Vagina (tissue), 2 donors: Measurements from ENCODE around the gene DBR1. TPM values are rescaled to one million over a fixed set of nuclear protein-coding genes. Genes with fewer than 3 reads are reported as not detected.

Source experiments
- DNase-seq, 2 donors: peaks; one replicate each; pipeline ENCODE4 v3.0.0-alpha.2; 2017; ENCODE audit errors: extremely low spot score in 2 of 2
- H3K27ac ChIP-seq: fragments of 200-600 bp; sonication (generic); one replicate; pipeline ENCODE4 v1.5.1; 2019
- H3K27me3 ChIP-seq: fragments of 200-600 bp; sonication (generic); one replicate; pipeline ENCODE4 v1.5.1; 2019
- H3K36me3 ChIP-seq, 2 donors: fragments of 200-600 bp; sonication (generic); one replicate each; pipeline ENCODE4 v1.5.1; 2017 to 2019
- H3K4me1 ChIP-seq: fragments of 200-600 bp; sonication (generic); one replicate; pipeline ENCODE4 v1.5.1; 2019
- H3K4me3 ChIP-seq, 2 donors: fragments of 200-600 bp; sonication (generic); 1 replicate in 1 of 2; 2 replicates in 1 of 2; pipeline ENCODE4 v1.5.1; 2016 to 2019
- H3K9me3 ChIP-seq: fragments of 200-600 bp; sonication (generic); one replicate; pipeline ENCODE4 v1.5.1; 2019
- CTCF ChIP-seq, 3 experiments: fragments of 450-650 bp in 2 of 3; fragments of 200-600 bp in 1 of 3; sonication (generic) in 1 of 3; IDR thresholded peaks; one replicate each; pipeline ENCODE4 v1.5.1; 2017 to 2019; ENCODE audit warnings: antibody characterized with exemption in 3 of 3, mild to moderate bottlenecking in 2 of 3, moderate library complexity in 2 of 3
- POLR2A ChIP-seq, 2 donors: fragments of 450-650 bp; IDR thresholded peaks; one replicate each; pipeline ENCODE4 v1.6.1; 2017; ENCODE audit warnings: antibody characterized with exemption in 2 of 2, mild to moderate bottlenecking in 2 of 2, moderate library complexity in 2 of 2
- POLR2AphosphoS5 ChIP-seq, 2 donors: sonication (generic); formaldehyde crosslinking; IDR thresholded peaks; one replicate each; pipeline ENCODE4 v1.9.0; 2017; ENCODE audit warnings: antibody characterized with exemption in 2 of 2, mild to moderate bottlenecking in 2 of 2, low read depth in 1 of 2; ENCODE audit not compliant: insufficient read depth in 1 of 2
- intact Hi-C: fragments of 100-400 bp; cut with DNase I; formaldehyde crosslinking; loops from one replicate; pipeline ENCODE4 v1.15.1; 2023
- total RNA-seq: library from RNA; depleted of rRNA; stranded (reverse); fragments of >200 nt; gene quantifications from one replicate; pipeline ENCODE4 v1.2.3, GENCODE V29; 2016

The DBR1 gene
- total RNA-seq, 1 donor from 2014 or later = 8.6 TPM

GRCh38 chr3:138187296-138188012, 12.7 kb upstream of the DBR1 start, which contains the start of gene ARMC8:
Gene ARMC8, plus strand, starts transcription at chr3:138187301. Its CDS starts 254 bp downstream, at chr3:138187555.
- Histone ChIP-seq H3K27ac (peak within 1 kb of the TSS; percentile 93), H3K27me3 (no peaks in the 10 kb centered on the region), H3K9me3 (no peaks in the 10 kb centered on the region), H3K4me1 (peaks cover 27% of the 10 kb centered on the region), H3K4me3 (peak within 1 kb of the TSS; percentile 77 to 93), H3K36me3 (no peaks in the 10 kb centered on the region)
- TF ChIP-seq POLR2AphosphoS5 (IDR thresholded peaks at IDR 0.05; ENCODE audit: insufficient read depth in 1 of 2, low read depth in 1 of 2) (peak; percentile 85 to 93), POLR2A (IDR thresholded peaks at IDR 0.05) (peak in 1 of 2 donors; percentile 57), CTCF (IDR thresholded peaks at IDR 0.05) (no peak)
- intact Hi-C loops = no loop called here
- peak in 1 of 2 donors; percentile 93 for DNase-seq

- peak overlapping the region; percentile 77 to 93 for H3K4me3 ChIP-seq
- intact Hi-C loops = no loop called here
- no peaks in the 10 kb centered on the region for H3K9me3 ChIP-seq
- no peaks in the 10 kb centered on the region for H3K27me3 ChIP-seq
- H3K36me3 ChIP-seq = no peaks in the 10 kb centered on the region
- peak overlapping the region; percentile 93 for H3K27ac ChIP-seq
- DNase-seq = no peak
- peaks cover 27% of the 10 kb centered on the region for H3K4me1 ChIP-seq
- TF ChIP-seq POLR2A (IDR thresholded peaks at IDR 0.05) = no peak
- TF ChIP-seq CTCF (IDR thresholded peaks at IDR 0.05) = no peak
- TF ChIP-seq POLR2AphosphoS5 (IDR thresholded peaks at IDR 0.05; ENCODE audit: insufficient read depth in 1 of 2, low read depth in 1 of 2) = no peak
These were observed 12.1 kb upstream of the DBR1 start for GRCh38 chr3:138186803-138187295.

- TF ChIP-seq POLR2A (IDR thresholded peaks at IDR 0.05) = no peak
- no peak for TF ChIP-seq POLR2AphosphoS5 (IDR thresholded peaks at IDR 0.05; ENCODE audit: insufficient read depth in 1 of 2, low read depth in 1 of 2)
- no peak for TF ChIP-seq CTCF (IDR thresholded peaks at IDR 0.05)
- intact Hi-C loops = no loop called here
These were observed 11.5 kb upstream of the DBR1 start for GRCh38 chr3:138186221-138186620.

GRCh38 chr3:138184994-138185393, 10.3 kb upstream of the DBR1 start:
- TF ChIP-seq POLR2A (IDR thresholded peaks at IDR 0.05) (no peak), POLR2AphosphoS5 (IDR thresholded peaks at IDR 0.05; ENCODE audit: insufficient read depth in 1 of 2, low read depth in 1 of 2) (no peak), CTCF (IDR thresholded peaks at IDR 0.05) (no peak)
- Histone ChIP-seq H3K27ac (no peak overlapping the region), H3K9me3 (no peaks in the 10 kb centered on the region), H3K36me3 (no peaks in the 10 kb centered on the region), H3K27me3 (no peaks in the 10 kb centered on the region), H3K4me3 (no peak overlapping the region), H3K4me1 (peaks cover 27% of the 10 kb centered on the region)
- intact Hi-C loops = no loop called here
- DNase-seq = no peak

More at GRCh38 chr3:138186221-138186620, 11.5 kb upstream of the DBR1 start:
- Histone ChIP-seq H3K36me3 (no peaks in the 10 kb centered on the region), H3K4me1 (peaks cover 27% of the 10 kb centered on the region), H3K27me3 (no peaks in the 10 kb centered on the region), H3K9me3 (no peaks in the 10 kb centered on the region), H3K4me3 (peak overlapping the region; percentile 77 to 93), H3K27ac (peak overlapping the region; percentile 93)
- no peak for DNase-seq
